Mesenchymal stem cell (in vitro differentiated cells and primary cell): ENCODE data around the gene TNFSF18.

Source experiments
- DNase-seq: peaks from one replicate; pipeline ENCODE4 v3.0.0-alpha.2; 2013
- H2AFZ ChIP-seq: one replicate; pipeline ENCODE4 v1.6.1; 2013; ENCODE audit warnings: low read depth, mild to moderate bottlenecking, control low read depth, inconsistent platforms, low read length, moderate library complexity
- H2AK5ac ChIP-seq: 2 replicates; pipeline ENCODE4 v1.6.1; 2013; ENCODE audit warnings: low read length, moderate library complexity, mild to moderate bottlenecking, inconsistent platforms; ENCODE audit not compliant: severe bottlenecking
- H2BK120ac ChIP-seq: one replicate; pipeline ENCODE4 v1.6.1; 2013; ENCODE audit warnings: low read depth, mild to moderate bottlenecking, inconsistent platforms, low read length, moderate library complexity
- H2BK12ac ChIP-seq, 2 experiments: one replicate each; pipeline ENCODE4 v1.6.1; 2013; ENCODE audit warnings: inconsistent platforms in 2 of 2, low read length in 2 of 2, mild to moderate bottlenecking in 2 of 2, moderate library complexity in 2 of 2, control low read depth in 1 of 2
- H2BK15ac ChIP-seq: one replicate; pipeline ENCODE4 v1.6.1; 2013; ENCODE audit warnings: mild to moderate bottlenecking, low read depth, inconsistent platforms; ENCODE audit not compliant: poor library complexity, severe bottlenecking
- H2BK5ac ChIP-seq: 2 replicates; pipeline ENCODE4 v1.6.1; 2013; ENCODE audit warnings: low read depth, mild to moderate bottlenecking, low read length, control low read depth, inconsistent platforms; ENCODE audit not compliant: poor library complexity, severe bottlenecking
- H3K14ac ChIP-seq, 2 experiments: one replicate each; pipeline ENCODE4 v1.6.1; 2013; ENCODE audit warnings: inconsistent platforms in 2 of 2, low read length in 2 of 2, control low read depth in 1 of 2, mild to moderate bottlenecking in 1 of 2, moderate library complexity in 1 of 2
- H3K18ac ChIP-seq, 2 experiments: one replicate each; pipeline ENCODE4 v1.6.1; 2013; ENCODE audit warnings: inconsistent platforms in 2 of 2, low read length in 2 of 2, control low read depth in 1 of 2, low read depth in 1 of 2, mild to moderate bottlenecking in 1 of 2
- H3K23ac ChIP-seq, 2 experiments: one replicate each; pipeline ENCODE4 v1.6.1; 2013; ENCODE audit warnings: inconsistent platforms in 2 of 2, low read length in 2 of 2, mild to moderate bottlenecking in 2 of 2, moderate library complexity in 2 of 2, control low read depth in 1 of 2
- H3K27ac ChIP-seq: 2 replicates; pipeline ENCODE4 v1.5.1; 2013; ENCODE audit warnings: mild to moderate bottlenecking, moderate library complexity, low read length, control low read depth, inconsistent platforms; ENCODE audit not compliant: poor library complexity, severe bottlenecking
- H3K27me3 ChIP-seq, 2 experiments: 2 replicates each; pipeline versions ENCODE4 v1.6.1 to v1.7.0; 2013; ENCODE audit warnings: low read length in 2 of 2, mild to moderate bottlenecking in 2 of 2, moderate library complexity in 2 of 2, control low read depth in 1 of 2, inconsistent platforms in 1 of 2; ENCODE audit not compliant: control insufficient read depth in 1 of 2, insufficient read depth in 1 of 2
- H3K36me3 ChIP-seq, 2 experiments: 2 replicates each; pipeline versions ENCODE4 v1.6.1 to v1.7.0; 2013; ENCODE audit warnings: low read length in 2 of 2, control low read depth in 1 of 2, inconsistent platforms in 1 of 2, low read depth in 1 of 2, mild to moderate bottlenecking in 1 of 2; ENCODE audit not compliant: insufficient read depth in 2 of 2, control insufficient read depth in 1 of 2
- H3K4ac ChIP-seq, 2 experiments: one replicate each; pipeline ENCODE4 v1.6.1; 2013; ENCODE audit warnings: inconsistent platforms in 2 of 2, low read length in 2 of 2, mild to moderate bottlenecking in 2 of 2, moderate library complexity in 2 of 2, control low read depth in 1 of 2, low read depth in 1 of 2
- H3K4me1 ChIP-seq: 2 replicates; pipeline ENCODE4 v1.6.1; 2013; ENCODE audit warnings: low read depth, low read length, control low read depth; ENCODE audit not compliant: control insufficient read depth, insufficient read depth
- H3K4me2 ChIP-seq: 2 replicates; pipeline ENCODE4 v1.6.1; 2013; ENCODE audit warnings: low read length, mild to moderate bottlenecking, inconsistent platforms; ENCODE audit not compliant: poor library complexity, severe bottlenecking
- H3K4me3 ChIP-seq, 2 experiments: 2 replicates each; pipeline versions ENCODE4 v1.5.1 to v1.7.0; 2013; ENCODE audit warnings: low read length in 2 of 2, mild to moderate bottlenecking in 2 of 2, control low read depth in 1 of 2, low read depth in 1 of 2; ENCODE audit not compliant: insufficient read depth in 1 of 2
- H3K79me1 ChIP-seq: replicated peaks from 2 replicates; pipeline ENCODE4 v1.6.1; 2013; ENCODE audit warnings: mild to moderate bottlenecking, control low read depth, low read length, inconsistent platforms; ENCODE audit not compliant: poor library complexity, severe bottlenecking
- H3K9ac ChIP-seq: 2 replicates; pipeline ENCODE4 v1.7.0; 2013; ENCODE audit warnings: mild to moderate bottlenecking, low read length, moderate library complexity
- H3K9me3 ChIP-seq: 2 replicates; pipeline ENCODE4 v1.7.0; 2013; ENCODE audit warnings: mild to moderate bottlenecking, low read length; ENCODE audit not compliant: control insufficient read depth
- H4K8ac ChIP-seq: one replicate; pipeline ENCODE4 v1.6.1; 2013; ENCODE audit warnings: inconsistent platforms, mild to moderate bottlenecking, low read length, moderate library complexity
- H4K91ac ChIP-seq: one replicate; pipeline ENCODE4 v1.6.1; 2013; ENCODE audit warnings: mild to moderate bottlenecking, low read length, inconsistent platforms
- WGBS: methylation state at CpG from one replicate; pipeline ENCODE4 v1.1.7; 2013; ENCODE audit warnings: mixed read lengths; 5-methylcytosine and 5-hydroxymethylcytosine counted together

The TNFSF18 gene

GRCh38 chr1:173009597-173009996, 41.1 kb downstream of the TNFSF18 start:
- H3K4me1 ChIP-seq: no peaks in the 10 kb centered on the region
- no peak overlapping the region for H3K14ac ChIP-seq
- WGBS: no CpG with 5 or more reads among the region's 1 CpG
- no peak for DNase-seq
- H3K4ac ChIP-seq: peak overlapping the region in 1 of 2 experiments; percentile 82
- no peak overlapping the region for H4K8ac ChIP-seq
- no peak overlapping the region for H2AFZ ChIP-seq
- no peak overlapping the region for H3K9ac ChIP-seq
- no peaks in the 10 kb centered on the region for H3K9me3 ChIP-seq
- H3K36me3 ChIP-seq: no peaks in the 10 kb centered on the region
- H3K27me3 ChIP-seq: no peaks in the 10 kb centered on the region
- H2BK5ac ChIP-seq: no peak overlapping the region
- no peaks in the 10 kb centered on the region for H3K79me1 ChIP-seq
- H3K4me3 ChIP-seq: no peak overlapping the region
- no peak overlapping the region for H3K27ac ChIP-seq
- H2BK12ac ChIP-seq: peak overlapping the region; percentile 60 to 71
- H3K4me2 ChIP-seq: no peak overlapping the region
- H2BK15ac ChIP-seq: no peak overlapping the region
- H4K91ac ChIP-seq: no peak overlapping the region
- H3K18ac ChIP-seq: no peak overlapping the region
- H2BK120ac ChIP-seq: no peak overlapping the region
- no peak overlapping the region for H3K23ac ChIP-seq
- H2AK5ac ChIP-seq: no peak overlapping the region

GRCh38 chr1:173005196-173005864, 45.4 kb downstream of the TNFSF18 start:
- H4K8ac ChIP-seq: no peak overlapping the region
- no peaks in the 10 kb centered on the region for H3K4me1 ChIP-seq
- no peaks in the 10 kb centered on the region for H3K27me3 ChIP-seq
- H2BK5ac ChIP-seq: no peak overlapping the region
- no peak overlapping the region for H3K4me2 ChIP-seq
- peaks cover 6% of the 10 kb centered on the region for H3K9me3 ChIP-seq
- WGBS: 67% methylated on average over 2 of the region's 2 CpGs
- no peak for DNase-seq
- H3K18ac ChIP-seq: no peak overlapping the region
- no peak overlapping the region for H3K14ac ChIP-seq
- no peak overlapping the region for H4K91ac ChIP-seq
- no peak overlapping the region for H2AFZ ChIP-seq
- no peaks in the 10 kb centered on the region for H3K79me1 ChIP-seq
- no peak overlapping the region for H3K4me3 ChIP-seq
- H2BK120ac ChIP-seq: no peak overlapping the region
- peak overlapping the region in 1 of 2 experiments; percentile 21 for H2BK12ac ChIP-seq
- H3K4ac ChIP-seq: no peak overlapping the region
- no peak overlapping the region for H2AK5ac ChIP-seq
- no peak overlapping the region for H3K27ac ChIP-seq
- H3K23ac ChIP-seq: no peak overlapping the region
- H3K36me3 ChIP-seq: no peaks in the 10 kb centered on the region
- no peak overlapping the region for H2BK15ac ChIP-seq
- no peak overlapping the region for H3K9ac ChIP-seq

GRCh38 chr1:173002891-173003838, 47.6 kb downstream of the TNFSF18 start:
- H3K4me1 ChIP-seq: no peaks in the 10 kb centered on the region

GRCh38 chr1:172999349-172999748, 51.4 kb downstream of the TNFSF18 start:
- H2AFZ ChIP-seq: no peak overlapping the region
- no peak overlapping the region for H4K91ac ChIP-seq
- no peak overlapping the region for H3K9ac ChIP-seq
- H3K14ac ChIP-seq: no peak overlapping the region
- no peak overlapping the region for H3K27ac ChIP-seq
- H3K4me3 ChIP-seq: no peak overlapping the region
- H3K4ac ChIP-seq: no peak overlapping the region
- no peak overlapping the region for H2BK5ac ChIP-seq
- H2BK120ac ChIP-seq: no peak overlapping the region
- H3K4me2 ChIP-seq: no peak overlapping the region
- H3K9me3 ChIP-seq: peaks cover 13% of the 10 kb centered on the region
- no peaks in the 10 kb centered on the region for H3K36me3 ChIP-seq
- H3K27me3 ChIP-seq: no peaks in the 10 kb centered on the region
- H2BK15ac ChIP-seq: no peak overlapping the region
- H2AK5ac ChIP-seq: no peak overlapping the region
- no peak overlapping the region for H3K23ac ChIP-seq
- DNase-seq: no peak
- no peaks in the 10 kb centered on the region for H3K79me1 ChIP-seq
- 67% methylated on average over 3 of the region's 3 CpGs for WGBS
- no peaks in the 10 kb centered on the region for H3K4me1 ChIP-seq
- no peak overlapping the region for H4K8ac ChIP-seq
- H3K18ac ChIP-seq: peak overlapping the region in 1 of 2 experiments; percentile 34
- peak overlapping the region; percentile 20 to 63 for H2BK12ac ChIP-seq

More at GRCh38 chr1:173002891-173003838, 47.6 kb downstream of the TNFSF18 start:
- Histone ChIP-seq H3K23ac (no peak overlapping the region), H2BK5ac (no peak overlapping the region), H3K14ac (no peak overlapping the region), H2AFZ (no peak overlapping the region), H3K27me3 (no peaks in the 10 kb centered on the region), H3K79me1 (no peaks in the 10 kb centered on the region), H2BK12ac (peak overlapping the region in 1 of 2 experiments; percentile 54), H3K9ac (peak overlapping the region; percentile 76), H4K8ac (no peak overlapping the region), H2AK5ac (no peak overlapping the region), H4K91ac (no peak overlapping the region), H3K9me3 (peaks cover 13% of the 10 kb centered on the region), H3K4me2 (no peak overlapping the region), H2BK15ac (no peak overlapping the region), H3K4me3 (no peak overlapping the region), H3K18ac (no peak overlapping the region), H3K27ac (no peak overlapping the region), H3K36me3 (no peaks in the 10 kb centered on the region), H3K4ac (no peak overlapping the region), H2BK120ac (no peak overlapping the region)
- WGBS: 100% methylated on average over 1 of the region's 6 CpGs
- DNase-seq: peak; percentile 90
